ENCODE data around the gene NHLRC4. TPM values are rescaled to one million over a fixed set of nuclear protein-coding genes. Genes with fewer than 3 reads are reported as not detected.

Gene NHLRC4
- total and polyA plus RNA-seq, 2 of the 8 experiments (the other 6 are each of a cell fraction or from before 2014, with no cell fraction given), result 0.60 to 0.76 TPM

- Histone ChIP-seq H3K9ac (replicated peaks in 1 of 4; ENCODE audit: extremely low read depth in 1 of 4, low read depth in 3 of 4, low read length in 3 of 4) (no peak overlapping the region), H4K20me1 (replicated peaks in 1 of 2; ENCODE audit: control insufficient read depth in 1 of 2, insufficient read depth in 2 of 2, low read length in 2 of 2) (peaks cover 2 to 8% of the 10 kb centered on the region in 2 experiments), H3K4me1 (replicated peaks in 1 of 4; ENCODE audit: control insufficient read depth in 3 of 4, insufficient read depth in 4 of 4, low read length in 3 of 4) (no peaks in the 10 kb centered on the region), H2BK20ac (ENCODE audit: low read length) (no peak overlapping the region), H3K79me2 (ENCODE audit: control insufficient read depth in 1 of 2, insufficient read depth in 2 of 2, low read length in 2 of 2) (peaks cover 0 to 8% of the 10 kb centered on the region in 2 experiments; a peak in 1 of 4 replicates), H3K4me3 (ENCODE audit: extremely low read depth in 1 of 4, insufficient read depth in 2 of 4, low read depth in 3 of 4, low read length in 4 of 4) (no peak overlapping the region), H3K79me1 (ENCODE audit: low read depth, low read length) (no peaks in the 10 kb centered on the region), H3K27ac (ENCODE audit: low read depth, low read length) (no peak overlapping the region), H3K18ac (ENCODE audit: extremely low read depth, low read length) (no peak overlapping the region), H2BK15ac (ENCODE audit: low read length) (no peak overlapping the region), H3K9me3 (ENCODE audit: insufficient read depth in 2 of 2, low read depth in 1 of 2, low read length in 1 of 2) (no peaks in the 10 kb centered on the region; a peak in 1 of 4 replicates), H2BK12ac (ENCODE audit: low read depth, low read length) (no peak overlapping the region), H2BK5ac (ENCODE audit: low read depth, low read length) (no peak overlapping the region; the same call in 1 of the 2 replicates), H3K4me2 (ENCODE audit: insufficient read depth in 1 of 2, low read depth in 2 of 2, low read length in 2 of 2) (no peak overlapping the region), H3K56ac (replicated peaks; ENCODE audit: insufficient read length, low read depth, low read length) (no peak overlapping the region), H2AK5ac (ENCODE audit: low read depth, low read length) (no peak overlapping the region), H3K23me2 (ENCODE audit: low read depth, low read length) (no peaks in the 10 kb centered on the region), H4K8ac (ENCODE audit: extremely low read depth, insufficient read depth, low read length) (no peak overlapping the region; the same call in 1 of the 2 replicates), H2AFZ (ENCODE audit: low read length) (no peak overlapping the region), H2BK120ac (replicated peaks; ENCODE audit: low read depth, low read length) (no peak overlapping the region), H4K5ac (ENCODE audit: insufficient read length, low read depth, low read length) (no peak overlapping the region), H3K4ac (replicated peaks; ENCODE audit: insufficient read length, low read depth, low read length) (no peak overlapping the region), H3K14ac (ENCODE audit: insufficient read length) (no peak overlapping the region), H3K23ac (ENCODE audit: insufficient read length) (no peak overlapping the region), H3K36me3 (ENCODE audit: control insufficient read depth in 2 of 4, insufficient read depth in 4 of 4, low read length in 3 of 4) (peaks cover 0 to 32% (median 2%) of the 10 kb centered on the region in 4 experiments; a peak in 2 of 8 replicates), H4K91ac (replicated peaks; ENCODE audit: insufficient read length, low read length) (no peak overlapping the region), H3K27me3 (replicated peaks in 1 of 4; ENCODE audit: control insufficient read depth in 3 of 4, extremely low read depth in 1 of 4, insufficient read depth in 3 of 4, low read length in 3 of 4) (no peaks in the 10 kb centered on the region)
- no peak for TF ChIP-seq POLR2A (IDR thresholded peaks at IDR 0.05; ENCODE audit: control extremely low read depth in 1 of 2, low read depth in 2 of 2, low read length in 2 of 2)
- no peak for TF ChIP-seq BCL11A (IDR thresholded peaks at IDR 0.05; ENCODE audit: low read depth in 2 of 2, low read length in 2 of 2)
- no peak for TF ChIP-seq CTCF (IDR thresholded peaks at IDR 0.05; ENCODE audit: control extremely low read depth in 1 of 3, insufficient read depth in 1 of 3, low read depth in 1 of 3, low read length in 3 of 3)
- no peak for TF ChIP-seq SIX5 (IDR thresholded peaks at IDR 0.05; ENCODE audit: low read depth, low read length)
- no peak for TF ChIP-seq GTF2F1 (IDR thresholded peaks at IDR 0.05; ENCODE audit: borderline replicate concordance, low read depth, low read length)
- TF ChIP-seq KDM5A (IDR thresholded peaks at IDR 0.05; ENCODE audit: low read length), result no peak
- no peak for FAIRE-seq
- 96% methylated on average over 21 of the region's 21 CpGs; no CpG with 5 or more reads in 1 of the 2 experiments for WGBS, 2 experiments (ENCODE audit: extremely low coverage in 1 of 2, insufficient coverage in 1 of 2, insufficient read length in 1 of 2, insufficient replicate concordance in 2 of 2, low coverage in 1 of 2, low lambda C conversion rate in 2 of 2, missing lambda C conversion rate in 1 of 2)
- DNase-seq (ENCODE audit: low read depth in 1 of 2, low spot score in 2 of 2), result no peak
- ChIA-PET POLR2A (ENCODE audit: partially characterized antibody) (interaction anchor here (1.2 to 1.4 kb wide), 2 partner anchors 9 to 12 kb away, joined by 3 to 6 read pairs; no protein-coding TSS in a partner anchor), CTCF (ENCODE audit: partially characterized antibody) (interaction anchor here (0.7 to 1.9 kb wide), 10 partner anchors 9 to 61 kb away, joined by 3 to 17 read pairs (median 4); no protein-coding TSS in a partner anchor)
Observed at GRCh38 chr16:548586-548985, 18.2 kb upstream of the NHLRC4 start.

All from H1 (cell line).